Pons (tissue), 1 donor: Measurements from ENCODE around the gene RAB3B.

Experiments
- DNase-seq: peaks from one replicate; pipeline ENCODE4 v3.0.0-alpha.2; 2016; ENCODE audit warnings: low spot score

Gene RAB3B

DNA sequence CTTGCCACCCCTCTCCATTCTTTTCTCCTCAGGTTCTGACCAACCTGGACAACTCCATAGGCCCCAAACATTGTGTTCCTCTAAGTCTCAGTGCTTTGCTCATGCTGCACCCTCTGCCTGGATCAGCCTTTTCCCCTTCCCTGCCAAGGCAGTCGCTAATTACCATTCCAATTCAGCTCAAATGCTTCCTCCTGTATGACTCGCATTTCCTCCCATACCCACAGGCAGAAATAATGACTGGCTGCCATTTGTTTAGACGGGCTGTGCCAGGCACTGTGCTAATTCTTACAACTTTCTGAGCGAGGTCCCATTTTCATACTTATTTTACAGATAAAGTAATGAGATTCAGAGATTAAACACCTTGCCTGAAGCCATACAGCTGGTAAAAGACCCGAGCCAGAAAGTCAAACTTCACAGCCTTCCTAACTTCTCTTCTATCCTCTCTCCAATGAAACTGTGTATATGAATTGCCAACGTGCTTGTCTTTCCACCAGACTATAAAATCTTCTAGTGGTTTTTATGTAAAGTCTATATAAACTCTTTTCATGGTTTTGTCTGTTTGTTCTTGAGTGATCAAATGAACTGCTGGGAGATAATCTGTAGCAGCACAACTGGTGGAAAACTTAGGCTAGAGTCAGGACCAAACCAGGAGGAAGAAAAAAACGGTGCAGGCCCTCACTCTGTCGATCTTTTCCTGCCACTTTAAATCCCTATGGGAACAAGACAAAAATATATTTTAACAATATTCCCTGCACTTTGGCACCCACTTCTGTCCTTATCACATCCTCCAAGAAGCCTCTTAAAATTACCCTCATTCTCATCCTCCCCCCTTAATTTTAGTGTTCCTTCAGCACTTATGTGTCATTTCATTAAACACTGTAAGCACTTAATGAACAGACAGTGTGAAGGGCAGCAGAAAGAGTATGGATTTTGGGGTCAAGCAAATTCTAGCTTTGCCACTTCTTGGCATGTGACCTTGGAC is 33.7 kb downstream of the RAB3B start:
- DNase-seq: no peak

- peak; percentile 4 for DNase-seq
These were observed 34.5 kb downstream of the RAB3B start for GRCh38 chr1:51955797-51956527.

- no peak for DNase-seq
These were observed 35.7 kb downstream of the RAB3B start for GRCh38 chr1:51954783-51955182.

GRCh38 chr1:51953079-51953478 is 37.4 kb downstream of the RAB3B start:
- DNase-seq: no peak

DNA sequence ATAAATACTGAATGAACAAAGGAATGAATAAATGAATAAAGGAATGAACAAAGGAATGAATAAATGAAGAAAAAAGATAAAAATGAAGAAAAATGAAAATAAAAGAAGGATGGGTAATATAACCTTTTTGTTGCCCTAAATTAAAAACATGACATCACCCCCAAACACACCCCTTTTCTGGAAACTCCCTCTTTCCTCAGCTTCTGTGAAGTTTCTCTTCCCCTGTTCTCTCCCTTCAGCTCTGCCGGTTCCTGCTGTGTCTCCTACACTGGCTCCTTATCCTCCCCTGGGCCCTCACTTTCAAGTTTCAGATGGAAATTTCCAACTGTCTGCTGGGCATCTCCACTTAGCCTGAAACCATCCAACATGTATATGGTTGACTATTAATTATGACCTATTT is 37.9 kb downstream of the RAB3B start:
- DNase-seq: no peak

GRCh38 chr1:51950701-51951100 is 39.8 kb downstream of the RAB3B start:
- DNase-seq: no peak

GRCh38 chr1:51949014-51949702 is 41.3 kb downstream of the RAB3B start:
- DNase-seq: no peak

DNA sequence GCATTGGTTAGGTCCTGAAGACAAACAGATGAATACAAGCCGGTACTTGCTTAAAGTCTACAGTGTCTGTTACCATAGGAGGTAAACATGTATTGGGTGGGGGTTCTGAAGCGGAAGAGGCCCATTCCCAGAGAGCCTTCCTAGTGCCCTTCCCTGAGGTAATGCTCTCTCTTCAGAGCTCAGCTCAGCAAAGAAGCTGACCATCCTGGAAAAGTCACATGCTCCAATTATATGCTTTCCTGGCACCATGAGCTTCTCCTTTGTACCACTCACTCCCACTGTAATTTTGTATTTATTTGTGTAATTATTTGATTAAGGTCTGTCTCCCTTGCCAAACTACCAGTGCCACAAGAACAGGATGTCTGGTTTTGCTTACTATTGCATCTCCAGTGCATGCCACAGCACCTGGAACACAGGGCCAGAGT is 42.0 kb downstream of the RAB3B start:
- no peak for DNase-seq

DNA sequence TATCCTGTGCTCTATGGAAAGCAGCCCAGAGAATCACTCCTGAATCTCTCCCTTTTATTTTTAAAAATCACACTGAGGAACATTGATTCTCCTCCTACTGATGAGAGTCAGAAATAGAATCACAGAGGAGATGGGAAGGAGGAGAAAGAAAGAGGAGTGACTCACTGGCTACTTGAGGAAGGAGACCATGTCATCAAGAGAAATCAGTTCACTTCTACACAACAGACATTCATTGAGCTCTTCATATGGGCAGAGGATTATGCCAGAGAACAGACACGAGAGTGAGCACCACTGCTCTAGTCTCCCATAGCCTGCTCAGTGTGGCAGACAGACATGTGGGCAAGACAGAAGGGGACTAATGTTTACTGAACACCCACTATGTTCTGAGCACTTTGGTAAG is 44.2 kb downstream of the RAB3B start:
- no peak for DNase-seq

DNA sequence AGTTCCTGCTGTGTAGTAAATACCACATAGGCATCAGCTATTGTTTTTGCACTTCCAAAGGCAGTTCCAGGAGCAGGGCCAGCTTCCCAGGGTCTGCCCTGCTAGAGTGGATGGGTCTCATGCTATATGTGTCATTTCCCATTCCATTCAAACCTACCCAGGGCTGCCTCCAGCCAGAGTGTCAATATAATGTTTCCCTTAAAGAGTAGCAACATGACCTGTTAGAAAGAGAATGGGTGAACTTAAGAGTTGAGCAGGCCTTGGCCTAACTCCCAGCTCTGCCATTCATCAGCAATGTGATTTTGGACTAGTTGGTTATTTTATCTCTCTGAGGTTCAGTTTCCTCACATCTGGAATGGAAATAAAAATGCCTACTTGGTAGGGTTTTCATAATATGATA is 44.9 kb downstream of the RAB3B start:
- no peak for DNase-seq

GRCh38 chr1:51942281-51942680 is 48.2 kb downstream of the RAB3B start:
- DNase-seq: no peak

DNA sequence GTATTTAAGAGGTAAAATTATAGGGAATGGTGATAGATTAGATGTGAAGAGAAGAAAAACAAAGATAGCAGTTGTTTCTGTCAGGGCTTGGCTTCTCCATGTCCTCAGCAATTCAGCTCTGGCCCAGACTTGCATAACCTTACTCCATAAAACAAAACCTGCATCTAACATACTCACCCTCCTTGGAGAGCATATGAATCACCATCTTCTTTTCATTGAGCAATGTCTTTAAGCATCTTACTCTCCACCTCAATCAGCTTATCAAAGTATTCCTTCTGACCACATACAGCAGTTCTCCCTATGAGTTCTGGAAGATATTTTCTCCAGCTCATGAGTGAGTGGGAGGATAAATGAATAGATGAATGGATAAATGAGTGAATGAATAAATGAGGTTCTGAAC is 49.0 kb downstream of the RAB3B start:
- DNase-seq: no peak

DNA sequence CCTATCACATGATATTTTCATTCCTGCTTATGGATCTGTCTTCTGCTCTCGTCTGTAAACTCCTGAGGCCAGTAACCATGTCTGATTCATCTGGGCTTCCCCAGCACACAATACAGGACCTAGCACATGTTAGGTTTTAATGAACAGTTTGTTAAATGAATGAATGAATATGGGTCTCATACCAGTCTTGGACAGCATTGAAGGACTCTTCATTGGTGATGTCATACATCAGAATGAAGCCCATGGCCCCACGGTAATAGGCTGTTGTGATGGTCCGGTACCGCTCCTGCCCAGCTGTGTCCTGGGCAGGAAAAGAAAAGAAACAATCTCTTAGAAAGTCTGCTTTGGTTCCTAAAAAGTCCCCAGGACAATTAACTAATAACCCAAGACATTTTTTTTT is 53.4 kb downstream of the RAB3B start:
- no peak for DNase-seq

GRCh38 chr1:51936531-51936930 is 54.0 kb downstream of the RAB3B start:
- no peak for DNase-seq

- no peak for DNase-seq
These were observed 57.2 kb downstream of the RAB3B start for GRCh38 chr1:51933344-51933743.

DNA sequence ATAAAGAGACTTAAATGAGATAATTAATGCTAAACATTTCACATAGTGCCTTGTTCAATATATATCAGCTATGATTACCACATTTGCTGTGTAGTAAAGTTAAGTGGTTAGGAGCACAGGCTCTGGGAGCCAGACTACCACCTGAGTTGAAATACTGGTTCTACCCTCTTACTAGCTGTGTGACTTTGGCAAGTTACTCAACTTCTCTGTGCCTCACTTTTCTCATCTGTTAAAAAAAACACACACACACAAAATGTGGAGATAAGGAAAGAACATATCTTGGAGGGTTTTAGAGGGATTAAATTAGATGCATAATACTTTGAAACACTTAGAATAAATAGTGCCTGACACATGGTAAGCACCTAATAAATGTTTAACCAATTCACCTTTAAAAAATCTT is 60.2 kb downstream of the RAB3B start:
- no peak for DNase-seq

DNA sequence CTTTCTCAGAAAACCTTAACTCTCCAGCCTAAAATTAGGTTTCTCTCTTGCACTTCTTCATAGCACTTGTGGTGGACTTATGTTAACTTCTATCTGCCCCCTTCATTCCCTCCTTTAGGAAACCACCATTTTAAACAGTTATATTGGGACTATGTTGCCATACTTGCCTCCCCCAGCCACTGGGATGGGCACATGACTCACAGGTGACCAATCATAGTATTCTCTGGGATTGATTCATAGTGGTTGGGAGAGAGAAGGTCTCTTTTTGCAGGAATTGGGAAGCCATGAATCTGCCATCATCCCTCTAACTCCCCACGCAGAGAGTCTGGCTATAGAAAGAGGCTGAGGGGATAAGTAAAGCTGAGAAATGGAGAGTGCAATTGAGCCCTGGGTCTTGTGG is 61.6 kb downstream of the RAB3B start:
- DNase-seq: no peak

- no peak for DNase-seq
These were observed 63.5 kb downstream of the RAB3B start for GRCh38 chr1:51927029-51927428.

- DNase-seq: peak; percentile 19
These were observed 64.2 kb downstream of the RAB3B start for GRCh38 chr1:51926171-51926812.

DNA sequence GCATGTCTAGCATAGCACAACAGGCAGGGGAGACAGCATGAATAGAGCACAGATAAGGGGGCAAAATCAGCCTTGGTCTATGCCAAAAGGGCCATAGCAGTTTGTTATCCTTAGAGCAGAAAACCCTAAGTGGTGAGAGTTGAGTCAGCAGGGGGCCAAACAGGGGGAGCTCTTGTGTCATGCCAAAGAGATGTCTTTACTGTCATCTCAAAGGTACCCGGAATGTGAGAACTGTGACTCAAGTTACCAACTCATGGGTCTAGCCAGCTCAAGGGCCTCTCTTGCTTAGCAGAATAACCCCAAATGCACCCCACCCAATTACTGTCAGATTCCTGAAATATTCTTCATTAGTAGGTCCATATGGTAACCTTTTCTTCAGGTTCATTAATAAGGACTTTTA is 66.0 kb downstream of the RAB3B start:
- no peak for DNase-seq

DNA sequence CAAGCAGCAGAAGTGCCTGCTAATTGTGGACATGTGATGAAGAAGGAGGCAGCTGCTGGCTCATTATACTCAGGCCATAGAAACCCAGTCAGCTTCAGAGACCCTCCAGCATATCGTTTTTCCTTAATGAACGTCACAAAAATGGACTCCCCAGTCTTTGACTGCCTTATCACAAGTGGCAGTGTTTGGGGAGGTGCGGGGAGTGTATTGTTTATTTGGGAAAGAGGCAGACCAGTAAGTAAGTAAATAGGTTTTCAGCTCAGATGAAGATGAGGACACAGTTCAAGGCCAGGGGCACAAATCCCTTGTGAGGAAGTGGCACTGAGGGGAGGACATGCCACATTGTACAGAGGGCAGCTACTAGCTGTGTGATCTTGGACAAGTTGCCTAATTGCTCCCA is 68.5 kb downstream of the RAB3B start:
- DNase-seq: no peak

DNA sequence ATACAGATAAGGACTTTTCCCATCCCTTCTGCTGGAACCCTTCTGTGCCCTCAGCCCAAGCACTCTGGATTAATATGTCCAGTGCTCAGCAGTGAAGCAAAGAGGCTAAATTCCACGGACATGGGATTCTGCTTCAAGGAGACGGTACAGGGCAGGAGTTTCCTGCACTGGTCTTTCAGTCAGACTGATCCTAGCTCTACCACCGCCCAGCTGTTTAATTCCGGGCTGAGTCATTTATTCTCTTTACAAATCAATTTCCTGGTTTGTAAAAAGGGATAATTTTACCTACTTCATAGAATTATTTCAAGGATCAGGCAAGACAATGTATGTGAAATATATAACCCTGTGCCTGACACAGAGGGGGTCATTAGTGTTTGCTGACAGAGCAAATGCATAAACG is 70.4 kb downstream of the RAB3B start:
- DNase-seq: no peak
